ENCODE data around the gene CNOT3.

Gene CNOT3

DNA sequence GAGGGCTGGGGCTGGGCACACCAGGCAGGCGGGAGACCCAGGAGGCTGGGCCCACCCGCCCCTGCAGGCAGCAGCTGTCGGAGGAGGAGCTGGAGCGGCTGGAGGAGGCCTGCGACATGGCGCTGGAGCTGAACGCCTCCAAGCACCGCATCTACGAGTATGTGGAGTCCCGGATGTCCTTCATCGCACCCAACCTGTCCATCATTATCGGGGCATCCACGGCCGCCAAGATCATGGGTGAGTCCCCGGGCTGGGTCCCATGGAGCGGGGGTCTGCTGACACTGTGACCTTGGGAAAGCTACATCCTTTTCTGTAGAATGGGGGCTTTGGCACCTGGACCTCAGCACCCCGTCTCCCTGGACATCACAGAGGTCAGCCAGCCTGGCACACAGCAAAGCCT lies 13.9 kb upstream of the CNOT3 start:
- no peak for DNase-seq

DNA sequence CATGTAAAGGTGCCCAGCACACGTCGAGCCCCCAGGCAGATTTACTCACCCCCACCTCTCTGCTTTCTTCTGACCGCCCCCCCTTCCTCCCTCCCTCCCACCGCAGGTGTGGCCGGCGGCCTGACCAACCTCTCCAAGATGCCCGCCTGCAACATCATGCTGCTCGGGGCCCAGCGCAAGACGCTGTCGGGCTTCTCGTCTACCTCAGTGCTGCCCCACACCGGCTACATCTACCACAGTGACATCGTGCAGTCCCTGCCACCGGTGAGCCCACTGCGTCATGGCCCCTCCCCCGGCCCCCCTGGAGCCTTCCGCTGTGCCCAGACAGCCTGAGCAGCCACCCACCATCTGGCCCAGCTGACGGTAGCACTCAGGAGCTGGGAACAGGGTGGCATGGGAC lies 13.2 kb upstream of the CNOT3 start:
- no peak for DNase-seq

DNA sequence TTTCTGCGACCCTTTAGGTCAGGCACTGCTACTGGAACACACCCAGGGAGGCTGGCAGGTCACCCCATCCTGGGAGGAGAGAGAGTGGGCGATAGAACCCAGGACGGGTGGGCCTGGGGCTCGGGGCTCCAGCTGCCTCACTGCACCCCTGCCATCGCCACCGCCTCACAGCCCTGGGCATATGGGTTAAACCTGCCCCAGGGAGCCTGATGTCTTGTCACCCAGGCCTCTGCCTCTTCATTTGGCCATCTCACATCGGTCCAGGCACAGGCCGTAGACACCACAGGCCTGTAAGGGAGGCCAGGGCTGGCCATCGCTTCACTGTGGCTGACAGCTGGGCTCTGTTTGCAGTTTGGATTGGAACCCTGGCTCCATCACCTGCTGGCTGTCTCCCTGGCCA lies 11.8 kb upstream of the CNOT3 start:
- no peak for DNase-seq

- no peak for DNase-seq
Measured at GRCh38 chr19:54127688-54128440, 9.7 kb upstream of the CNOT3 start.

DNA sequence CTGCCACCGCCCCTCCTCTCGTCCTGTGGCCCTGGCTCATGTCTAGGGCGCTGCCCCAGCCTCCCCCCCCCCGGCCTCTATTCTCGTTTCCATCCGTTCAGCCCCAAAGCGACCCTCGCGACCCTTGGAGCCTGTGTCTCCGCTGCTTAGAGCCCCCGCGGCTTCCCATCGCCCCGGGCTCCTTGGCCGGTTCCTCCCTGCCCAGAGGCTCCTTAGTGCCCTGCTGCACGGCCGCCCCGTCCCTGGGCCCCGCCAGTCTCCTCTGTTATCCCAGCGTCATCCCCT lies 9.2 kb upstream of the CNOT3 start:
- no peak for DNase-seq

- no peak for DNase-seq
Measured at GRCh38 chr19:54128796-54129616, 8.6 kb upstream of the CNOT3 start.

DNA sequence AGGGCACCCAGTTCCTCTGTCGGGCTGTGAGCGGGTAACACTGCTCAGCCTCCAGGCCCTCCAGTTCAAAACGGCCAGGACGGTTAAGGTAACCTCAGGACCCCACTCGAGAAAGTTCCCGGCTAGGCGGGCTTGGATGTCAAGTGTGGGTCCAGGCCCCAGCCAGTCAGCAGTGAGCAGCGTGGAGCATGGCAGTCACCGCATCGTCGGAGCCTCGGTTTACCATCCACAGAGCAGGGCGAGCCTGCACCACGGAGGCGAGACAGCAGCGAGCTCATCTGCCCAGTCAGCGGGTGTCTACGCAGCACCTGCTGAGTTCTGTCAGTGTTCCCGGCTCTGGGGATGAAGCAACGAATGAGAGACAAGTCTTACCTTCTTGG lies 8.0 kb upstream of the CNOT3 start:
- no peak for DNase-seq

DNA sequence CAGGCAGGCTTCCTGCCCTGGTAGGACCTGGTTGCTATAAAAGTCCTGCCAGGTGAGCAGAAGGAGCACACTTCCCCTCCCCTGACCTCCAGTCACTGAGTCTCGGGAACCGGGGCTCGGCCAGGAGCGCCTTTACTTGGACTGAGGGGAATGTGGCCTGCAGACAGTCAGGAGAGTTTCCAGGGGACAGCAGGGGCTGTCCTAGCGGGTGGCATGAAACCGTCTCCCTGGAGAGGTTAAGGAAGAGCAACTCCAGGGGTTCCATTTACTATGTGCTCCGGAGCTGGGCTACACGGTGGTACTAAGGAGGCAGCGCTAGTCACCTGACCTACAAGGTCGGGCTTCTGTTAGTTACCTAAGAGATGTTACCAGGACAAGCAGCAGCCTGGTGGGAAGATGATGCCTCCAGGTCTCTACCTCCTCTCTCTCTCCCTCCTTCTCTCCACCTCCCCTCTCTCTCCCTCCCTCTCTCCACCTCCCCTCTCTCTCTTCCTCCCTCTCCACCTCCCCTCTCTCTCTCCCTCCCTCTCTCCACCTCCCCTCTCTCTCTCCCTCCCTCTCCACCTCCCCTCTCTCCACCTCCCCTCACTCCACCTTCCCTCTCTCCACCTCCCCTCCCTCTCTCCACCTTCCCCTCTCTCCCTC lies 4.1 kb upstream of the CNOT3 start:
- peak; percentile 2 for DNase-seq

DNA sequence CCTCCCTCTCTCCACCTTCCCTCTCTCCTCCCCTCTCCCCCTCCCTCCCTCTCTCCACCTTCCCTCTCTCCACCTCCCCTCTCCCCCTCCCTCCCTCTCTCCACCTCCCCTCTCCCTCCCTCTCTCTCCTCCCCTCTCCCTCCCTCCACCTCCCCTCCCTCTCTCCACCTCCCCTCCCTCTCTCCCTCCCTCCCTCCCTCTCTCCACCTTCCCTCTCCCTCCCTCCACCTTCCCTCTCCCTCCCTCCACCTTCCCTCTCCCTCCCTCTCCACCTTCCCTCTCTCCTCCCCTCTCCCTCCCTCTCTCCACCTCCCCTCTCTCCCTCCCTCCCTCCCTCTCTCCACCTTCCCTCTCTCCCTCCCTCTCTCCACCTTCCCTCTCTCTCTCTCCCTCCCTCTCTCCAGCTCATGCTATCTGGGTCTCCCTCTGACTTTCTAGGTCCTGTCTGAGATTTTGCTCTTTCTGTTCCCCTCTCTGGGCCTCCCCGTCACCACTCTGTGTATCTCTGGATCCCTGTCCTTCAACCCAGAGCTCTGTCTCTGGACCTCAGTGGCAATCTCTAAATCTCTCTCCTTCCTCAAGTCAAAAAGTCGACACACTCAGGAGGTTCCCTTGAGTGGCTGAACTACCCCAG lies 3.5 kb upstream of the CNOT3 start:
- DNase-seq: no peak

DNA sequence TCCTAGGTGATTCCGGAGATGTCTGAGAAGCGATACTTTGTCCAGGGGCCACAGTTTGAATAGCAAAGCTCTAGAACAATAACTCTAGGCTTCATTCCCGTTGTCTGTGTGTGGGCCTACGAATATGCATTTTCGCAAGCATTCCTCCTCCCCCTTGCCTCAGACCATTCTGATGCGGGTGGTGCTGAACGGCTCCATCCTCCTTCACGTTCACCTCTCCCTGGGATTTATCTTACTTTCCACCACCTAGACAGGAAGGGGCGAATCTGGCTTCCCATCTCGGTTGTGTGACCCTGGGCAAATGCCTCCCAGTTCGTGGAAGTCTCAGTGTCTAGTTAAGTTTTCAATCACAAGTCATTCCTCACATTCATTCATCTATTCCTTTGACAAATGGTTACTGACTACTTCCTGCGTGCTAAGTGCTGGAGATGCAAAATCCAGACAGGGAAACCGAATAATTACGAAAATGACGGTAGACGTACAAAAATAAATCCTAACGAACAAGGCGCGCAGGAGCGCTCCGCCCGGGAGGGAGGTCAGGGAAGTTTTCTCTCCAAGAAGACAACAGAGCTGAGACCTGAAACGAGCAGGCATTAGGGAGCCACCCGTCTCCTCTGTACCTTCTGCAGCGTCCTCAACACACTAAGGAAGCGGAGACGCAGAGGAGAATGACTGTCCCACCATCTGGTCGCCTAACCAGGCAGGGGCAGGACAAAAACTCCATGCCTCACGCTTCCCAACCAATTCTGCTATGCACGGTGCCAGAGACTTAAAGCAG lies 1.3 kb upstream of the CNOT3 start:
- no peak for DNase-seq

GRCh38 chr19:54136864-54137698 lies 481 bp upstream of the CNOT3 start:
- DNase-seq: peak; percentile 100

GRCh38 chr19:54138489-54139256 lies 1.1 kb downstream of the CNOT3 start:
- DNase-seq: no peak

DNA sequence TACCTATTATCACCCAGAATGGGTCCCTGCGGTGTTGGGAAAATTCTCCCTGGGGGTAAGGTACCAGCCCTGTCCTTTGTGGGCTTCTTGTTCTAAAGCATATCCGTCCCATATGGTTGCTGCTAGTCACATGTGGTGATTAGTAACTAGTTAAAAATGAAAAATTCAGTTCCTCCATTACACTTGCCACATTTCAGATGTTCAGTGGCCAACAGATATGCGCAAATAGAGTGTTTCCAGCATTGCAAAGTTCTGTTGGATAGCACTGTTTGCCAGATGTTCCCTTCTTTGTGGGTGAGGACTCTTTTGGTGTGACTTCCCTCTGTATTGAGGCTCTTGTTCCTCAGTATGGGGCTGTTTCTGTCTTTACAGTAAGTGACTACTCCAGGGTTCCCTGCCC lies 3.8 kb downstream of the CNOT3 start:
- no peak for DNase-seq

- no peak for DNase-seq
Measured at GRCh38 chr19:54142166-54142780, 4.7 kb downstream of the CNOT3 start.

- no peak for DNase-seq
Measured at GRCh38 chr19:54145541-54146158, 8.1 kb downstream of the CNOT3 start.

DNA sequence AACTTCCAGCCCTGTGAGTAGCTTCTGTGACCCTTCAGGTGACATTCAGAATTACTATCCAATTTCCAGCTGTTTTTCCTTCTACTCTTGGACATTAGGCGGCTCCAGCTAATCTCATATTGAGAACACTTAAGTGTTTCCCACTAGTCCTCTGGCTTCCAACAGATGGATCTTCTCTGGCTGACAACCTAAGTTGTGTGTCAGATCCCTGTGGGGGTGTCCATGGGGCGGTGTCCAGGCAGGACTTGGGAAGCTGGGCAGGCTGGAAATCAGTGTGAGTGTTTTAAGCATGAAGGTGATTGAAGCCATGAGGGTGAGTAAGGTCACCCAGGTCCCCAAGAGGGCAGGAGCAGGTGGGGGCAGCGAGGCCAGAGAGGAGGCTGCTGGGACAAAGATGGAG lies 10.1 kb downstream of the CNOT3 start:
- no peak for DNase-seq

GRCh38 chr19:54148158-54148557 lies 10.6 kb downstream of the CNOT3 start:
- no peak for DNase-seq

GRCh38 chr19:54149021-54149812 lies 11.7 kb downstream of the CNOT3 start:
- no peak for DNase-seq

GRCh38 chr19:54151362-54152035 lies 13.9 kb downstream of the CNOT3 start:
- DNase-seq: no peak
